ENCODE data around the gene TRIM2.

The TRIM2 gene

DNA sequence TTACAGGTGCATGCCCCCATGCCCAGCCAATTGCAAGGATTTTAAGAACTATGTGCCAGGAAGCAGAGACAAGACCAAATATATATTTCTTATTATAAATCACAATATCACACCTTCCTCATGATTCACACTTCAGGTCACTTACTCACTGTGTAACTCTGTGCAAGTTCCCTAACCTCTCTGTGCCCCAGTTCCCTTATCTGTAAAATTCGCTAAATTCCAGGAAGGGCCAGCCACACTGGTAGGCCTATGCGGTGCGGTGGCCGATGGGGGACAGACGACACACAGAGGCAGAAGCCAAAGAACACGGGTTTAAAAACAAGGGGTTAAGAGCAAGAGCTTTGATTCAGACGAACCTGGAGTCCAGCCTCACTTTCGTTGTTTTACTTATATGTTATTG, 2.8 kb downstream of the TRIM2 start:
- Histone ChIP-seq H3K79me2 (ENCODE audit: low read length) (no peaks in the 10 kb centered on the region), H3K9me2 (replicated peaks; ENCODE audit: insufficient read depth, low read length) (no peaks in the 10 kb centered on the region), H3K9ac (ENCODE audit: low read length) (no peak overlapping the region), H3K27ac (ENCODE audit: low read length) (no peak overlapping the region), H3K4me1 (ENCODE audit: low read length) (no peaks in the 10 kb centered on the region), H3K9me3 (replicated peaks; ENCODE audit: insufficient read depth, low read length) (no peaks in the 10 kb centered on the region), H3K4me2 (ENCODE audit: low read depth, low read length) (no peak overlapping the region), H3K27me3 (replicated peaks; ENCODE audit: insufficient read depth, low read length) (no peaks in the 10 kb centered on the region), H2AFZ (ENCODE audit: low read length) (no peak overlapping the region), H3K36me3 (replicated peaks; ENCODE audit: insufficient read depth, low read length) (no peaks in the 10 kb centered on the region), H4K20me1 (ENCODE audit: insufficient read depth, low read length) (no peaks in the 10 kb centered on the region), H3F3A (ENCODE audit: insufficient read depth, low read length) (no peaks in the 10 kb centered on the region), H3K4me3 (ENCODE audit: low read length) (no peak overlapping the region)
- TF ChIP-seq, protein P1, sequence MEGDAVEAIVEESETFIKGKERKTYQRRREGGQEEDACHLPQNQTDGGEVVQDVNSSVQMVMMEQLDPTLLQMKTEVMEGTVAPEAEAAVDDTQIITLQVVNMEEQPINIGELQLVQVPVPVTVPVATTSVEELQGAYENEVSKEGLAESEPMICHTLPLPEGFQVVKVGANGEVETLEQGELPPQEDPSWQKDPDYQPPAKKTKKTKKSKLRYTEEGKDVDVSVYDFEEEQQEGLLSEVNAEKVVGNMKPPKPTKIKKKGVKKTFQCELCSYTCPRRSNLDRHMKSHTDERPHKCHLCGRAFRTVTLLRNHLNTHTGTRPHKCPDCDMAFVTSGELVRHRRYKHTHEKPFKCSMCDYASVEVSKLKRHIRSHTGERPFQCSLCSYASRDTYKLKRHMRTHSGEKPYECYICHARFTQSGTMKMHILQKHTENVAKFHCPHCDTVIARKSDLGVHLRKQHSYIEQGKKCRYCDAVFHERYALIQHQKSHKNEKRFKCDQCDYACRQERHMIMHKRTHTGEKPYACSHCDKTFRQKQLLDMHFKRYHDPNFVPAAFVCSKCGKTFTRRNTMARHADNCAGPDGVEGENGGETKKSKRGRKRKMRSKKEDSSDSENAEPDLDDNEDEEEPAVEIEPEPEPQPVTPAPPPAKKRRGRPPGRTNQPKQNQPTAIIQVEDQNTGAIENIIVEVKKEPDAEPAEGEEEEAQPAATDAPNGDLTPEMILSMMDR (IDR thresholded peaks at IDR 0.05; ENCODE audit: low read length), result no peak
- no peak for TF ChIP-seq EZH2phosphoT487 (IDR thresholded peaks at IDR 0.05; ENCODE audit: low read length)
- TF ChIP-seq EZH2 (optimal IDR thresholded peaks at IDR 0.05; ENCODE audit: low read depth, low read length), result no peak
- DNase-seq, result no peak

DNA sequence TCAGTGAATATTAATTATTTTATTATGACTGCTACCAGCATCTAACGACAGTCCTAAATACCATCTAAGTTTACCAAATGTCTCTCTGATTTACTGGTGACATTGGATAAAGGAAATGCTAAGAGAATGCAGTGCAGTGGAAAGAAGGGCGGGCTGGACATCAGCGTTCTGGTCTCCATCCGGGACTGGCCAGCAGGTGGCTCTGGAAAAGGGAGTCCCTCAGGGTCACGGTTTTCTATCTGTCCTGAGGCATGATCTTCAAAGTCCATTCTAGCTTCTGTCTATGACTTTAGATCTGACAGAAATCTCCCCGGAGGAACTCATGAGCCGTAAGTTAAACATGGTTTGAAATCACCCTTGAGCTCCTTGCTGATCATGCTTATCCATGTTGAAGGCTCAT, 3.3 kb downstream of the TRIM2 start:
- Histone ChIP-seq H3K9me3 (replicated peaks; ENCODE audit: insufficient read depth, low read length) (no peaks in the 10 kb centered on the region), H3K9ac (ENCODE audit: low read length) (no peak overlapping the region), H4K20me1 (ENCODE audit: insufficient read depth, low read length) (no peaks in the 10 kb centered on the region), H3K79me2 (ENCODE audit: low read length) (no peaks in the 10 kb centered on the region), H3K4me1 (ENCODE audit: low read length) (no peaks in the 10 kb centered on the region), H3F3A (ENCODE audit: insufficient read depth, low read length) (no peaks in the 10 kb centered on the region), H3K4me3 (ENCODE audit: low read length) (no peak overlapping the region), H3K36me3 (replicated peaks; ENCODE audit: insufficient read depth, low read length) (no peaks in the 10 kb centered on the region), H2AFZ (ENCODE audit: low read length) (no peak overlapping the region), H3K4me2 (ENCODE audit: low read depth, low read length) (no peak overlapping the region), H3K9me2 (replicated peaks; ENCODE audit: insufficient read depth, low read length) (no peaks in the 10 kb centered on the region), H3K27ac (ENCODE audit: low read length) (no peak overlapping the region), H3K27me3 (replicated peaks; ENCODE audit: insufficient read depth, low read length) (no peaks in the 10 kb centered on the region)
- DNase-seq, result no peak
- TF ChIP-seq EZH2 (optimal IDR thresholded peaks at IDR 0.05; ENCODE audit: low read depth, low read length) (no peak), EZH2phosphoT487 (IDR thresholded peaks at IDR 0.05; ENCODE audit: low read length) (no peak)
- TF ChIP-seq, protein P1 (IDR thresholded peaks at IDR 0.05; ENCODE audit: low read length), result no peak

DNA sequence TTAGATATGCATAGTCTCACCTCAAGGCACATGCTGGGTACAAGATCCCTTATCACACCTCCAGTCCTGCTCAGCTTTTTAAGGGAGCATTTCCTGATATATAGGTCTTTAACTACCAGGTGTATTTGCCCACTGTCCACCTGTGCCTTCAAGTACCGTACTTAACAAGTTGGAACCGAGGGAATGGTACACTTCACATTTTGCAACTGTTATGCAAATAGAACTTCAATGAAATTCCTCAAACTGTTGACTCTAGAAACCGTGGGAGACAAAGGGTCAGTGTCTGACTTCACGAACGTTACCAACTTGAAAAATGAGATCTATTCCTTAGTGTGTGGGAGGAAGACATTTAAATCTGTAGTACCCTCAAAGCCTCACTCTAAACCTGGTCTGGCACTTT, 5.2 kb downstream of the TRIM2 start:
- H3K27me3 ChIP-seq (replicated peaks; ENCODE audit: insufficient read depth, low read length), result no peaks in the 10 kb centered on the region
- H3F3A ChIP-seq (ENCODE audit: insufficient read depth, low read length), result no peaks in the 10 kb centered on the region
- no peaks in the 10 kb centered on the region for H3K36me3 ChIP-seq (replicated peaks; ENCODE audit: insufficient read depth, low read length)
- no peak overlapping the region for H3K9ac ChIP-seq (ENCODE audit: low read length)
- no peak overlapping the region for H3K4me3 ChIP-seq (ENCODE audit: low read length)
- DNase-seq, result no peak
- H3K27ac ChIP-seq (ENCODE audit: low read length), result no peak overlapping the region
- H3K4me1 ChIP-seq (ENCODE audit: low read length), result no peaks in the 10 kb centered on the region
- no peaks in the 10 kb centered on the region for H3K9me2 ChIP-seq (replicated peaks; ENCODE audit: insufficient read depth, low read length)
- no peaks in the 10 kb centered on the region for H3K9me3 ChIP-seq (replicated peaks; ENCODE audit: insufficient read depth, low read length)
- no peaks in the 10 kb centered on the region for H3K79me2 ChIP-seq (ENCODE audit: low read length)
- TF ChIP-seq EZH2phosphoT487 (IDR thresholded peaks at IDR 0.05; ENCODE audit: low read length) (no peak), EZH2 (optimal IDR thresholded peaks at IDR 0.05; ENCODE audit: low read depth, low read length) (no peak)
- TF ChIP-seq, protein P1 (IDR thresholded peaks at IDR 0.05; ENCODE audit: low read length), result no peak
- H2AFZ ChIP-seq (ENCODE audit: low read length), result no peak overlapping the region
- no peak overlapping the region for H3K4me2 ChIP-seq (ENCODE audit: low read depth, low read length)
- no peaks in the 10 kb centered on the region for H4K20me1 ChIP-seq (ENCODE audit: insufficient read depth, low read length)
